ENCODE measurements around the gene BBLN. TPM values are rescaled to one million over a fixed set of nuclear protein-coding genes. Genes with fewer than 3 reads are reported as not detected.
A peak's percentile ranks its signal among the peaks of the same experiment; 100 is the strongest.

The BBLN gene
- total and polyA plus RNA-seq, 2 of the 4 experiments (the other 2 are of a cell fraction): 25.1 to 103 TPM

- no peak overlapping the region for H4K91ac ChIP-seq (ENCODE audit: insufficient read depth, low read depth, low read length)
- H2BK15ac ChIP-seq (ENCODE audit: low read depth, low read length): no peak overlapping the region
- no peak overlapping the region for H3K4me3 ChIP-seq (ENCODE audit: insufficient read depth, low read depth, low read length)
- 80% methylated on average over 3 of the region's 10 CpGs; no CpG with 5 or more reads in 1 of the 2 experiments for WGBS, 2 experiments (ENCODE audit: extremely low coverage in 2 of 2, insufficient read length in 1 of 2)
- no peak overlapping the region for H3K4ac ChIP-seq (ENCODE audit: low read depth, low read length)
- ChIA-PET POLR2A (ENCODE audit: unreplicated experiment) (no interaction called here), CTCF (no interaction called here)
- no peak overlapping the region for H2BK20ac ChIP-seq (ENCODE audit: low read depth, low read length)
- H3K4me1 ChIP-seq (ENCODE audit: control insufficient read depth, insufficient read depth, low read length): peaks cover 1% of the 10 kb centered on the region; the same call in 1 of the 2 replicates
- no peak overlapping the region for H3K14ac ChIP-seq (replicated peaks; ENCODE audit: low read depth, low read length)
- intact Hi-C loops (cut with micrococcal nuclease) (no loop called here), in situ Hi-C loops (cut with MboI; ENCODE audit: low sequenced_read_pairs) (no loop called here), dilution Hi-C loops (cut with HindIII; ENCODE audit: low sequenced_read_pairs, unreplicated experiment) (no loop called here)
- ATAC-seq (ENCODE audit: low read depth) (no peak), DNase-seq (no peak)
- H3K18ac ChIP-seq (ENCODE audit: low read depth, low read length): no peak overlapping the region
- no peak overlapping the region for H4K5ac ChIP-seq (ENCODE audit: low read depth, low read length)
- peaks cover 10 to 47% of the 10 kb centered on the region in 2 experiments for H3K79me1 ChIP-seq (ENCODE audit: low read depth in 1 of 2, low read length in 2 of 2)
- no peak overlapping the region for H2BK120ac ChIP-seq (ENCODE audit: low read depth, low read length)
- no peak overlapping the region for H3K4me2 ChIP-seq (ENCODE audit: low read depth, low read length)
- H3K36me3 ChIP-seq (ENCODE audit: control insufficient read depth, insufficient read depth, low read length): peaks cover 43% of the 10 kb centered on the region
- no peak overlapping the region for H2AFZ ChIP-seq (replicated peaks; ENCODE audit: low read length, poor library complexity)
- no TSS peak for BruUV-seq (replicated peaks)
- no peak overlapping the region for H3K56ac ChIP-seq (ENCODE audit: extremely low read depth, insufficient read depth, low read length)
- H3K23ac ChIP-seq (ENCODE audit: low read depth, low read length): no peak overlapping the region
- H3K27ac ChIP-seq (ENCODE audit: insufficient read depth, low read length): no peak overlapping the region
- TF ChIP-seq POLR2A (IDR thresholded peaks at IDR 0.05; ENCODE audit: low read depth, low read length) (no peak), RFX5 (IDR thresholded peaks at IDR 0.05; ENCODE audit: low read depth, low read length) (no peak), RCOR1 (IDR thresholded peaks at IDR 0.05; ENCODE audit: insufficient replicate concordance, low read length) (no peak)
- H2AK9ac ChIP-seq (replicated peaks; ENCODE audit: low read depth, low read length, poor library complexity): peak overlapping the region; percentile 34
- H4K20me1 ChIP-seq (ENCODE audit: insufficient read depth, low read length): peaks cover 11% of the 10 kb centered on the region
- no peak overlapping the region for H2BK5ac ChIP-seq (ENCODE audit: low read depth, low read length, poor library complexity, severe bottlenecking)
- no peak overlapping the region for H3K9ac ChIP-seq (ENCODE audit: low read depth, low read length)
- H3K9me3 ChIP-seq (ENCODE audit: control insufficient read depth, insufficient read depth, low read length): no peaks in the 10 kb centered on the region
- H4K8ac ChIP-seq (ENCODE audit: low read depth in 2 of 2, low read length in 2 of 2): no peak overlapping the region
- no peaks in the 10 kb centered on the region for H3K27me3 ChIP-seq (ENCODE audit: control insufficient read depth, insufficient read depth, low read length)
- H3K9me1 ChIP-seq (ENCODE audit: insufficient read depth, low read length): peaks cover 5% of the 10 kb centered on the region
- no peak overlapping the region for H2AK5ac ChIP-seq (ENCODE audit: low read depth, low read length)
Observed at GRCh38 chr9:128162215-128163026, 2.4 kb downstream of the BBLN start.
